ENCODE data around the gene PPP1R14B. TPM values are rescaled to one million over a fixed set of nuclear protein-coding genes. Genes with fewer than 3 reads are reported as not detected.

PPP1R14B gene
- total RNA-seq, result 285 and 313 TPM in 2 replicates

GRCh38 chr11:64246871-64247728, at the start of gene PPP1R14B:
TSS of gene PPP1R14B (minus strand) at chr11:64246943. CDS start at chr11:64246673, 270 bp downstream.

GRCh38 chr11:64291262-64291751, 44.6 kb upstream of the PPP1R14B start, which contains the start of gene KCNK4:
TSS of gene KCNK4 (plus strand) at chr11:64291302. CDS start at chr11:64293019, 1,717 bp downstream.

GRCh38 chr11:64284962-64285884, 38.5 kb upstream of the PPP1R14B start, which contains the start of gene GPR137:
TSS of gene GPR137 (plus strand) at chr11:64285848. CDS start at chr11:64286525, 677 bp downstream.

GRCh38 chr11:64284048-64284961, 37.6 kb upstream of the PPP1R14B start, which contains the start of gene BAD:
TSS of gene BAD (minus strand) at chr11:64284665. CDS start at chr11:64284368, 297 bp downstream.

GRCh38 chr11:64251016-64251752, 4.4 kb upstream of the PPP1R14B start, which contains the start of gene PLCB3:
TSS of gene PLCB3 (plus strand) at chr11:64251530. CDS start at chr11:64251650, 120 bp downstream.

GRCh38 chr11:64240435-64241240, 6.1 kb downstream of the PPP1R14B start, which contains the start of gene FKBP2:
TSS of gene FKBP2 (plus strand) at chr11:64241095. CDS start at chr11:64242388, 1,293 bp downstream.

GRCh38 chr11:64233913-64234586, 12.7 kb downstream of the PPP1R14B start, which contains the start of gene VEGFB:
TSS of gene VEGFB (plus strand) at chr11:64234584. CDS start at chr11:64234834, 250 bp downstream.

GRCh38 chr11:64230171-64230984, 16.4 kb downstream of the PPP1R14B start, which contains the start of gene DNAJC4:
TSS of gene DNAJC4 (plus strand) at chr11:64230548. CDS start at chr11:64230855, 307 bp downstream.

GRCh38 chr11:64225608-64226506, 20.9 kb downstream of the PPP1R14B start, which contains the start of the genes NUDT22 and TRPT1:
TSS of gene NUDT22 (plus strand) at chr11:64226274. CDS start at chr11:64226653, 379 bp downstream.
TSS of gene TRPT1 (minus strand) at chr11:64226186. CDS start at chr11:64225860, 326 bp downstream.

GRCh38 chr11:64206457-64207255, 40.1 kb downstream of the PPP1R14B start, which contains the start of gene FERMT3:
TSS of gene FERMT3 (plus strand) at chr11:64206721. CDS start at chr11:64207365, 644 bp downstream.

Other genes with a start within 250 kb of the PPP1R14B start
- gene FLRT1, start 211.0 kb downstream of the PPP1R14B start, total RNA-seq, result not detected in 2 replicates
- gene MACROD1, start 80.8 kb downstream of the PPP1R14B start, total RNA-seq, result 32.9 and 36.7 TPM in 2 replicates
- gene STIP1, start 60.8 kb downstream of the PPP1R14B start, total RNA-seq, result 200 and 221 TPM in 2 replicates
- gene FERMT3, start 40.2 kb downstream of the PPP1R14B start, total RNA-seq, result 27.2 and 55.4 TPM in 2 replicates
- gene TRPT1, start 20.8 kb downstream of the PPP1R14B start, total RNA-seq, result 20.5 and 28.8 TPM in 2 replicates
- gene NUDT22, start 20.7 kb downstream of the PPP1R14B start, total RNA-seq, result 37.2 and 49.1 TPM in 2 replicates
- 10.6 and 15.0 TPM in 2 replicates for gene DNAJC4, start 16.4 kb downstream of the PPP1R14B start, total RNA-seq
- 10.8 and 18.4 TPM in 2 replicates for gene VEGFB, start 12.4 kb downstream of the PPP1R14B start, total RNA-seq
- 60.1 and 63.5 TPM in 2 replicates for gene FKBP2, start 5.8 kb downstream of the PPP1R14B start, total RNA-seq
- 65.0 and 68.5 TPM in 2 replicates for gene PLCB3, start 4.6 kb upstream of the PPP1R14B start, total RNA-seq
- 58.8 and 63.4 TPM in 2 replicates for gene BAD, start 37.7 kb upstream of the PPP1R14B start, total RNA-seq
- 6.7 and 10.8 TPM in 2 replicates for gene GPR137, start 38.9 kb upstream of the PPP1R14B start, total RNA-seq
- not detected in 2 replicates for gene KCNK4, start 44.4 kb upstream of the PPP1R14B start, total RNA-seq
- gene CATSPERZ, start 53.4 kb upstream of the PPP1R14B start, total RNA-seq, result 0.27 TPM in 1 of 2 replicates, not detected in the other
- 37.9 and 45.5 TPM in 2 replicates for gene ESRRA, start 58.6 kb upstream of the PPP1R14B start, total RNA-seq
- 214 and 281 TPM in 2 replicates for gene TRMT112, start 70.6 kb upstream of the PPP1R14B start, total RNA-seq
- gene PRDX5, start 71.2 kb upstream of the PPP1R14B start, total RNA-seq, result 241 and 260 TPM in 2 replicates
- gene CCDC88B, start 93.3 kb upstream of the PPP1R14B start, total RNA-seq, result 1.3 and 2.4 TPM in 2 replicates
- 40.9 and 46.9 TPM in 2 replicates for gene RPS6KA4, start 112.2 kb upstream of the PPP1R14B start, total RNA-seq

All from endothelial cell of coronary artery (primary cell).